ENCODE data around the gene VAPB.
"Not testable (repeated sequence)": the region's sequence is repeated elsewhere in the genome, so short reads cannot be mapped to it uniquely, and the experiment has no call there.

The VAPB gene

DNA sequence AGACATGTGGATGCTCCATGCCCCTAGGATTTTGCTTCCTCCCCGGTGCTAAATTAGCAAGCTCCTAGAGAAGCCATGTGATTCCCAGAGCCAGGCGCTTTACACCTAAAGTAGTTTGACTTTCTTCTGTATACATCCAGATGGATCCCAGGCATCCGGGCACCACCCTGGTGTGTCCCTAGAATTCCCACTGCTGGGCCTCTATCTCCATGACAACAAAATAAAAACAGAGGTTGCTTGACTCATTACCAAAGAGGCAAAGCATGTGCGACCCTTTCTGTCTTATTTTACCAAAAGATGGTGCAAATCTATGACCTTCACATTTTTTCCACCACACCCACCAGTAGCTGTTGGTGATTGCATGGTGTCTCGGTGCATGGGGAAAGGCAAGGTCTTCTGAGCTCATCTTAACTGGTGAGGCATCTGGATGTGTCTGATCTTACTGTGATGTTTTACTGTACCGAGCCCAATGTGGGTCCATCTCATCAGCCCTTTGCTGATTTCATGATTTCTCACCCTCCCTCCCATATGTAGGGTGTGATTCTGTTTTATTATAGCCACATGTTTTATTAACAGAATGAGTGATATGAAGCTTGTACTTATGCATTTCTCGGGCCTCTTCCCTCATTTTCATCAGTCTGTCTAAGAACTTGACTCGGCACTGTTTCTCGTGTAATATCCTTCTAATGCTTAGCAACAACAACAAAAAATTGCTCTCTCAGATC, 27.4 kb upstream of the VAPB start:
- Histone ChIP-seq H3K9me3 (ENCODE audit: severe bottlenecking) (no peaks in the 10 kb centered on the region), H3K4me1 (ENCODE audit: insufficient read depth, poor library complexity, severe bottlenecking) (no peaks in the 10 kb centered on the region), H3K27ac (ENCODE audit: poor library complexity, severe bottlenecking) (no peak overlapping the region), H3K4me3 (ENCODE audit: severe bottlenecking) (no peak overlapping the region), H3K27me3 (ENCODE audit: insufficient read depth, poor library complexity, severe bottlenecking) (no peaks in the 10 kb centered on the region), H3K36me3 (ENCODE audit: low read depth) (peaks cover 75% of the 10 kb centered on the region)
- ATAC-seq (ENCODE audit: low read depth) = no peak
- no peak for DNase-seq (ENCODE audit: low spot score)
- TF ChIP-seq, protein P1, sequence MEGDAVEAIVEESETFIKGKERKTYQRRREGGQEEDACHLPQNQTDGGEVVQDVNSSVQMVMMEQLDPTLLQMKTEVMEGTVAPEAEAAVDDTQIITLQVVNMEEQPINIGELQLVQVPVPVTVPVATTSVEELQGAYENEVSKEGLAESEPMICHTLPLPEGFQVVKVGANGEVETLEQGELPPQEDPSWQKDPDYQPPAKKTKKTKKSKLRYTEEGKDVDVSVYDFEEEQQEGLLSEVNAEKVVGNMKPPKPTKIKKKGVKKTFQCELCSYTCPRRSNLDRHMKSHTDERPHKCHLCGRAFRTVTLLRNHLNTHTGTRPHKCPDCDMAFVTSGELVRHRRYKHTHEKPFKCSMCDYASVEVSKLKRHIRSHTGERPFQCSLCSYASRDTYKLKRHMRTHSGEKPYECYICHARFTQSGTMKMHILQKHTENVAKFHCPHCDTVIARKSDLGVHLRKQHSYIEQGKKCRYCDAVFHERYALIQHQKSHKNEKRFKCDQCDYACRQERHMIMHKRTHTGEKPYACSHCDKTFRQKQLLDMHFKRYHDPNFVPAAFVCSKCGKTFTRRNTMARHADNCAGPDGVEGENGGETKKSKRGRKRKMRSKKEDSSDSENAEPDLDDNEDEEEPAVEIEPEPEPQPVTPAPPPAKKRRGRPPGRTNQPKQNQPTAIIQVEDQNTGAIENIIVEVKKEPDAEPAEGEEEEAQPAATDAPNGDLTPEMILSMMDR (IDR thresholded peaks at IDR 0.05; ENCODE audit: poor library complexity, severe bottlenecking) = no peak

DNA sequence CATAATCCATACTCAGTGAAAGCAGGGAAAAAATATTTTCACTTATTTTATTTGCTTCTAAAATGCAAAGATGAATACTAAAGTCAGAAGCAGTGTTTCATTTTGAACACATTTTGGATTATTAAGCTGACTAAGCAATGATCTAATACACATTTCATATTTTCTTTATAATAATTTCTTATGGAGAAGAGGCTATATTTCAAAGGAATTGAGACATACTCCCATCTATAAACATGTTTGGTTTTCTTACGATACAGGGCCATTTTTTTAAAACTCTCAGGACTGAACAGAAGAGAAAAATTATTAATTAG, 26.9 kb upstream of the VAPB start:
- Histone ChIP-seq H3K4me1 (ENCODE audit: insufficient read depth, poor library complexity, severe bottlenecking) (no peaks in the 10 kb centered on the region), H3K9me3 (ENCODE audit: severe bottlenecking) (no peaks in the 10 kb centered on the region), H3K36me3 (ENCODE audit: low read depth) (peaks cover 70% of the 10 kb centered on the region), H3K4me3 (ENCODE audit: severe bottlenecking) (no peak overlapping the region), H3K27ac (ENCODE audit: poor library complexity, severe bottlenecking) (no peak overlapping the region), H3K27me3 (ENCODE audit: insufficient read depth, poor library complexity, severe bottlenecking) (no peaks in the 10 kb centered on the region)
- ATAC-seq (ENCODE audit: low read depth) = no peak
- no peak for DNase-seq (ENCODE audit: low spot score)
- TF ChIP-seq, protein P1 (IDR thresholded peaks at IDR 0.05; ENCODE audit: poor library complexity, severe bottlenecking) = no peak

DNA sequence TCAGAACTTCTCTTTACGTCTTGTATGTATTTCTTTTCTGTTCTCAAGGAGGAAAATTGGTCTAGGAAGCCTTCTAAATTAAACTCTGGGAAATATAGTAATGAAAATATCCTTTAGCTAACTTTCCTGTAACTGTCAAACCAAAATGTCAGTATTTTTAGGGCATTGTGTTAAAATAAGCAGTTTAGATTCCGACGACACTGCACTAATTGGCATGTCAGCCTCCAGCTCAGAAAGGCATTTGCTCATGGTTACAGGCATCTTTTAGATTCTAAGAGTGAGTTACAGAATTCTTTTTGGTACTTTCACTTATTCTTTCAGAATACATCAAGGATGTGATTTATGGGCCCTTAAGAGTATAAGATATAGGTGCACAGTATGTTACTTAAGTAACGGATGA, 26.1 kb upstream of the VAPB start:
- no peak overlapping the region for H3K4me3 ChIP-seq (ENCODE audit: severe bottlenecking)
- DNase-seq (ENCODE audit: low spot score) = no peak
- TF ChIP-seq, protein P1 (IDR thresholded peaks at IDR 0.05; ENCODE audit: poor library complexity, severe bottlenecking) = no peak
- peaks cover 63% of the 10 kb centered on the region for H3K36me3 ChIP-seq (ENCODE audit: low read depth)
- no peaks in the 10 kb centered on the region for H3K4me1 ChIP-seq (ENCODE audit: insufficient read depth, poor library complexity, severe bottlenecking)
- no peak overlapping the region for H3K27ac ChIP-seq (ENCODE audit: poor library complexity, severe bottlenecking)
- no peak for ATAC-seq (ENCODE audit: low read depth)
- no peaks in the 10 kb centered on the region for H3K27me3 ChIP-seq (ENCODE audit: insufficient read depth, poor library complexity, severe bottlenecking)
- H3K9me3 ChIP-seq (ENCODE audit: severe bottlenecking) = no peaks in the 10 kb centered on the region

DNA sequence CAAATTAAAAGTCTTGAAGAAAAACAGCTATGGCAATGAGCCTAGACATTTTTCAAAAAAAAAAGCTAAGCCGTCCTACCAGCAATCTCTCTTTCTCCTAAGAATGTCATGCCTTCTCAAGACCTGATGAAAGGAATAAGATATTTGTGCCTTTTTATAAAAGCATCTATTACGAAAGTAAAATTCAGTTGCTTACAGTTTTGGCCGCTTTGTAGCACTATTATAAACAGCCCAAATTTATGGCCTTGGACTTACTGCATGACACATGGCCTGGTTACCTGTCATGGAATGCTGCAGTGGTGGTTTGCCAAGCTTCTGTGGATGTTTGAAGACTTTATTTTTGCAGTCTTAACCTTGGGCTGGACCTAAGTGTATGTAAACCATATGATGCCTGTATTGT, 22.2 kb upstream of the VAPB start:
- H3K27me3 ChIP-seq (ENCODE audit: insufficient read depth, poor library complexity, severe bottlenecking) = no peaks in the 10 kb centered on the region
- H3K27ac ChIP-seq (ENCODE audit: poor library complexity, severe bottlenecking) = no peak overlapping the region
- TF ChIP-seq, protein P1 (IDR thresholded peaks at IDR 0.05; ENCODE audit: poor library complexity, severe bottlenecking) = no peak
- H3K4me3 ChIP-seq (ENCODE audit: severe bottlenecking) = no peak overlapping the region
- no peaks in the 10 kb centered on the region for H3K9me3 ChIP-seq (ENCODE audit: severe bottlenecking)
- no peak for ATAC-seq (ENCODE audit: low read depth)
- H3K36me3 ChIP-seq (ENCODE audit: low read depth) = peaks cover 32% of the 10 kb centered on the region
- no peaks in the 10 kb centered on the region for H3K4me1 ChIP-seq (ENCODE audit: insufficient read depth, poor library complexity, severe bottlenecking)
- no peak for DNase-seq (ENCODE audit: low spot score)

DNA sequence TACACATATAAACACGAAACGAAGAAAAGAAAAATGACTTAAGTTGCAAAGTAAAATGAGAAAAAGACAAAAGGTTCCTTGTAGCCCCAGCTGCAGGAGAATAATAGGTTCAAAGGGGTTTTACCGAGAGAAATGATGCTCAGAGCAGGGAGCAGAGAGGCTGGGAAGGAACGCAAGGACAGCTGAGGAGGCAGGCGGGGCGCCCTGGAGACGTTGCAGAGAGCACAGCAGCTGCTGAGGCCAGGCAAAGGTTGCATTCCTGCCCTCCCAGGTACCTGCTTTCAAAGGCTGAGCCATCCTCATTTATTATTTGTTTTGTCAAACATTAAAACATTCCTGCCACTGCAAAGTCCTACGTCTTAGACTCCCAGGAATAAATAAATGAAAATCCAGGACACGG, 16.2 kb upstream of the VAPB start:
- DNase-seq (ENCODE audit: low spot score) (peak; percentile 69), ATAC-seq (ENCODE audit: low read depth) (peak; percentile 44)
- H3K9me3 ChIP-seq (ENCODE audit: severe bottlenecking) = no peaks in the 10 kb centered on the region
- H3K36me3 ChIP-seq (ENCODE audit: low read depth) = no peaks in the 10 kb centered on the region
- no peak overlapping the region for H3K4me3 ChIP-seq (ENCODE audit: severe bottlenecking)
- TF ChIP-seq, protein P1 (IDR thresholded peaks at IDR 0.05; ENCODE audit: poor library complexity, severe bottlenecking) = no peak
- H3K27me3 ChIP-seq (ENCODE audit: insufficient read depth, poor library complexity, severe bottlenecking) = no peaks in the 10 kb centered on the region
- H3K27ac ChIP-seq (ENCODE audit: poor library complexity, severe bottlenecking) = no peak overlapping the region
- no peaks in the 10 kb centered on the region for H3K4me1 ChIP-seq (ENCODE audit: insufficient read depth, poor library complexity, severe bottlenecking)

DNA sequence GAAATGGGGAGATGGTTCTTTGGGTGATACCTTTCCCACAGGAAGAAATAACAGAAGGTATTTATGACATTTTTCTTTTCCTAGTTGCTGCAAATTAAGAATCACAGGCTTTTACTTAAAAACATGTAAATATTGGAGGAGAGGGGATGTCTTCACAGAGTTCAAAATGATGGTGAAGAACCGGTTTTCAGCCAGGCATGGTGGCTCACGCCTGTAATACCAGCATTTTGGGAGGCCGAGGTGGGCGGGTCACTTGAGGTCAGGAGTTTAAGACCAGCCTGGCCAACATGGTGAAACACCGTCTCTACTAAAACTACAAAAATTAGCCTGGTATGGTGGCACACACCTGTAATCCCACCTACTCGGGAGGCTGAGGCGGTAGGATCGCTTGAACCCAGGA, 15.7 kb upstream of the VAPB start:
- not testable (repeated sequence) for H3K27me3 ChIP-seq (ENCODE audit: insufficient read depth, poor library complexity, severe bottlenecking); ATAC-seq (ENCODE audit: low read depth); H3K4me3 ChIP-seq (ENCODE audit: severe bottlenecking); H3K27ac ChIP-seq (ENCODE audit: poor library complexity, severe bottlenecking); H3K4me1 ChIP-seq (ENCODE audit: insufficient read depth, poor library complexity, severe bottlenecking); H3K9me3 ChIP-seq (ENCODE audit: severe bottlenecking); H3K36me3 ChIP-seq (ENCODE audit: low read depth)
- peak; percentile 50 for DNase-seq (ENCODE audit: low spot score)

Measured in RWPE2 (cell line).